GM12878 (cell line): Measurements from ENCODE around the gene P2RY11. TPM values are rescaled to one million over a fixed set of nuclear protein-coding genes. Genes with fewer than 3 reads are reported as not detected.

ENCODE experiments used
- ATAC-seq: fragments of 200-7000 bp; cut with Tn5 transposase; 3 replicates; pipeline ENCODE4 v1.9.1; 2020; ENCODE audit warnings: mild to moderate bottlenecking, moderate library complexity
- BruUV-seq: library from RNA; stranded (reverse); fragments of 400-500 nt; replicated peaks from 2 replicates; lab custom pipeline; 2021; lab: Mats Ljungman, UMichigan
- CTCF ChIA-PET: fragments of 300-600 bp; sonication (Branson Sonifier 250); formaldehyde crosslinking; extraction: SDS; loops from one replicate; lab custom pipeline; 2021; ENCODE audit warnings: inconsistent platforms; lab: Yijun Ruan, JAX
- POLR2A ChIA-PET: fragments of 350-600 bp; formaldehyde crosslinking; extraction: SDS; loops from one replicate; lab custom pipeline; 2021; ENCODE audit warnings: inconsistent platforms; lab: Charles Lee
- RAD21 ChIA-PET: fragments of 300-600 bp; sonication (Branson Sonifier 250); formaldehyde crosslinking; loops from one replicate; lab custom pipeline; 2023; ENCODE audit warnings: antibody characterized with exemption; ENCODE audit not compliant: unreplicated experiment; lab: Charles Lee
- SMC1A ChIA-PET: fragments of 300-600 bp; sonication (Branson Sonifier 250); formaldehyde crosslinking; loops from one replicate; lab custom pipeline; 2023; ENCODE audit not compliant: unreplicated experiment, uncharacterized antibody; lab: Charles Lee
- DNase-seq: peaks from one replicate; pipeline ENCODE4 v3.0.0-alpha.2; 2011; ENCODE audit warnings: low read depth, low spot score
- FAIRE-seq: peaks from 3 replicates; lab custom pipeline; 2011; peaks lifted over from hg19 to GRCh38; lab: Jason Lieb, UNC
- H2AFZ ChIP-seq: 2 replicates; pipeline ENCODE4 v1.6.0; 2011; ENCODE audit warnings: low read depth, low read length, control low read depth; ENCODE audit not compliant: control insufficient read depth
- H3K27ac ChIP-seq: 2 replicates; pipeline ENCODE4 v1.5.1; 2011; ENCODE audit warnings: control low read depth; ENCODE audit not compliant: control insufficient read depth, insufficient read depth
- H3K27me3 ChIP-seq, 2 experiments: replicated peaks in 1 of 2; 2 replicates each; pipeline versions ENCODE4 v1.6.0 to v1.6.1; 2011; ENCODE audit warnings: low read length in 1 of 2; ENCODE audit not compliant: control insufficient read depth in 2 of 2, insufficient read depth in 2 of 2
- H3K36me3 ChIP-seq, 2 experiments: 2 replicates each; pipeline ENCODE4 v1.5.1; 2011; ENCODE audit warnings: low read length in 1 of 2; ENCODE audit not compliant: control insufficient read depth in 2 of 2, insufficient read depth in 2 of 2
- H3K4me1 ChIP-seq: 2 replicates; pipeline ENCODE4 v1.6.1; 2011; ENCODE audit warnings: mild to moderate bottlenecking, low read length, moderate library complexity, mixed read lengths; ENCODE audit not compliant: control insufficient read depth, insufficient read depth
- H3K4me2 ChIP-seq: 2 replicates; pipeline ENCODE4 v1.6.0; 2011; ENCODE audit warnings: control low read depth; ENCODE audit not compliant: control insufficient read depth, insufficient read depth
- H3K4me3 ChIP-seq: fragments of 200-600 bp; sonication (generic); 2 replicates; pipeline ENCODE4 v1.5.1; 2016
- H3K79me2 ChIP-seq: 2 replicates; pipeline ENCODE4 v1.6.0; 2011; ENCODE audit warnings: low read length; ENCODE audit not compliant: control insufficient read depth, insufficient read depth
- H3K9ac ChIP-seq: 2 replicates; pipeline ENCODE4 v1.8.0; 2011; ENCODE audit warnings: low read length, control low read depth, mixed read lengths; ENCODE audit not compliant: control insufficient read depth, insufficient read depth
- H3K9me3 ChIP-seq: replicated peaks from 3 replicates; pipeline ENCODE4 v1.5.1; 2011; ENCODE audit warnings: mild to moderate bottlenecking, low read length; ENCODE audit not compliant: control insufficient read depth, insufficient read depth
- H4K20me1 ChIP-seq: 2 replicates; pipeline ENCODE4 v1.6.0; 2011; ENCODE audit not compliant: control insufficient read depth, insufficient read depth
- PAX5 ChIP-seq: IDR thresholded peaks from 2 replicates; pipeline ENCODE4 v1.6.1; 2011; ENCODE audit warnings: low read depth, low read length, borderline replicate concordance
- WGBS: methylation state at CpG from one replicate; pipeline ENCODE4 v1.1.6; 2016; ENCODE audit warnings: low lambda C conversion rate; ENCODE audit not compliant: insufficient replicate concordance, insufficient coverage; ENCODE audit errors: missing lambda C conversion rate; 5-methylcytosine and 5-hydroxymethylcytosine counted together
- in situ Hi-C: fragments of 300-500 bp; cut with MboI; formaldehyde crosslinking; loops from 9 replicates; pipeline ENCODE4 v1.14.3; 2018; ENCODE audit warnings: mixed read lengths
- intact Hi-C: fragments of 100-400 bp; cut with micrococcal nuclease; formaldehyde crosslinking; loops from one replicate; pipeline ENCODE4 v1.14.2; 2022; ENCODE audit not compliant: unreplicated experiment
- polyA plus RNA-seq, 11 experiments: library from polyadenylated mRNA; depleted of rRNA in 4 of 11; unstranded in 6 of 11; stranded (reverse) in 5 of 11; fragments of >200 nt; fragmentation: Nextera tagmentation in 4 of 11; fragmentation: Illumina TruSeq in 1 of 11; extraction: Ambion mirVana in 4 of 11; extraction: Trizol in 1 of 11; gene quantifications; 1 replicate in 1 of 11; 2 replicates in 10 of 11; pipeline versions ENCODE4 v1.2.1 to v1.2.3, GENCODE V29; 2011 to 2016; ENCODE audit warnings: inconsistent platforms in 2 of 11, missing spikeins in 2 of 11, low read depth in 1 of 11
- total RNA-seq, 4 experiments: library from RNA; depleted of rRNA in 3 of 4; stranded (reverse); fragments of >200 nt in 3 of 4; fragmentation: Illumina TruSeq in 1 of 4; extraction: Trizol in 1 of 4; gene quantifications; 2 replicates each; pipeline versions ENCODE4 v1.2.1 to v1.2.3, GENCODE V29; 2013 to 2021
- TF ChIP-seq, protein P1 (sequence below): IDR thresholded peaks from 2 replicates; pipeline ENCODE4 v1.6.1; 2012; ENCODE audit warnings: mild to moderate bottlenecking, low read depth, low read length

P2RY11 gene
- total and polyA plus RNA-seq, 10 of the 15 experiments (the other 5 are each of a cell fraction or from before 2014, with no cell fraction given): 0.14 to 46.5 (median 7.6) TPM

DNA sequence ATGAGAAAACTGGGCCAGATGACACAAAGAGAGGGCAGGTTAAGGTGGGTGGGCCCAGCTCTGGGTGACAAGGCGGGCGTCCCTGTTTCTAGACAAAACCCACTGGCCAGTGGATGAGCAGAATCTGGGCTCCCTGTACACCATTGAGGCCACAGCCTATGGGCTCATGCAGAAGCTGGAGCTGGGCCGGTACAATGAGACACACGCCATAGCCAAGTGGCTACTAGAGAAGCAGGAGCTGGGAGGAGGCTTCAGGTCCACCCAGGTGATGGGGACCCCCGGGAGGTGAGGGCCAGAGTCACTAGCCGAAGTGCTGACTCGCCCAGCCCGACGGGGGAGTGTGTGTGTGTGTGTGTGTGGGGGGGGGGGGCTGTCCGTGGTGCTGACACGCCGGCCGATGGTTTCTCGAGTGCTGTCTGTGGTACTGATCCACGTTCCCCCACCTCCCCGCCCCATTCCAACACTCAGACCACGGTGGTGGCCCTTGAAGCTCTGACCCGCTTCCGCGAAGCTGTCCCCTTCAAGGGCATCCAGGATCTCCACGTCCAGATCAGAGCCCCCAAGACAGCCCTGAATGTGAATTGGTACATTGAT is 49.7 kb upstream of the P2RY11 start:
- RAD21 ChIA-PET: interaction anchor here (0.7 kb wide), 1 partner anchor 471 kb away, joined by 3 read pairs; no protein-coding TSS in a partner anchor
- Histone ChIP-seq H3K9ac (no peak overlapping the region), H3K4me3 (no peak overlapping the region), H3K27ac (no peak overlapping the region)
- intact Hi-C loops: no loop called here
- WGBS: 41% methylated on average over 16 of the region's 21 CpGs
- in situ Hi-C loops: no loop called here
- no peak for TF ChIP-seq PAX5
- TF ChIP-seq, protein P1, sequence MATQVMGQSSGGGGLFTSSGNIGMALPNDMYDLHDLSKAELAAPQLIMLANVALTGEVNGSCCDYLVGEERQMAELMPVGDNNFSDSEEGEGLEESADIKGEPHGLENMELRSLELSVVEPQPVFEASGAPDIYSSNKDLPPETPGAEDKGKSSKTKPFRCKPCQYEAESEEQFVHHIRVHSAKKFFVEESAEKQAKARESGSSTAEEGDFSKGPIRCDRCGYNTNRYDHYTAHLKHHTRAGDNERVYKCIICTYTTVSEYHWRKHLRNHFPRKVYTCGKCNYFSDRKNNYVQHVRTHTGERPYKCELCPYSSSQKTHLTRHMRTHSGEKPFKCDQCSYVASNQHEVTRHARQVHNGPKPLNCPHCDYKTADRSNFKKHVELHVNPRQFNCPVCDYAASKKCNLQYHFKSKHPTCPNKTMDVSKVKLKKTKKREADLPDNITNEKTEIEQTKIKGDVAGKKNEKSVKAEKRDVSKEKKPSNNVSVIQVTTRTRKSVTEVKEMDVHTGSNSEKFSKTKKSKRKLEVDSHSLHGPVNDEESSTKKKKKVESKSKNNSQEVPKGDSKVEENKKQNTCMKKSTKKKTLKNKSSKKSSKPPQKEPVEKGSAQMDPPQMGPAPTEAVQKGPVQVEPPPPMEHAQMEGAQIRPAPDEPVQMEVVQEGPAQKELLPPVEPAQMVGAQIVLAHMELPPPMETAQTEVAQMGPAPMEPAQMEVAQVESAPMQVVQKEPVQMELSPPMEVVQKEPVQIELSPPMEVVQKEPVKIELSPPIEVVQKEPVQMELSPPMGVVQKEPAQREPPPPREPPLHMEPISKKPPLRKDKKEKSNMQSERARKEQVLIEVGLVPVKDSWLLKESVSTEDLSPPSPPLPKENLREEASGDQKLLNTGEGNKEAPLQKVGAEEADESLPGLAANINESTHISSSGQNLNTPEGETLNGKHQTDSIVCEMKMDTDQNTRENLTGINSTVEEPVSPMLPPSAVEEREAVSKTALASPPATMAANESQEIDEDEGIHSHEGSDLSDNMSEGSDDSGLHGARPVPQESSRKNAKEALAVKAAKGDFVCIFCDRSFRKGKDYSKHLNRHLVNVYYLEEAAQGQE: peak; percentile 84
- TF ChIP-seq, all 136 proteins: peak for 1
- H2AFZ ChIP-seq: no peak overlapping the region
- FAIRE-seq: no peak
- H3K79me2 ChIP-seq: no peaks in the 10 kb centered on the region
- ATAC-seq: no peak
- DNase-seq: no peak
- H3K9me3 ChIP-seq: no peaks in the 10 kb centered on the region
- H3K4me2 ChIP-seq: no peak overlapping the region
- no peaks in the 10 kb centered on the region for H3K4me1 ChIP-seq
- CTCF ChIA-PET: interaction anchor here (0.6 to 1.6 kb wide), 2 partner anchors 32 to 78 kb away, joined by 3 to 4 read pairs; no protein-coding TSS in a partner anchor
- no TSS peak for BruUV-seq
- H4K20me1 ChIP-seq: no peaks in the 10 kb centered on the region
- no peaks in the 10 kb centered on the region for H3K36me3 ChIP-seq
- POLR2A ChIA-PET: no interaction called here
- no peaks in the 10 kb centered on the region; a peak in 1 of 4 replicates for H3K27me3 ChIP-seq
- SMC1A ChIA-PET: interaction anchor here (0.8 kb wide), 1 partner anchor 21 kb away, joined by 4 read pairs; no protein-coding TSS in a partner anchor
